KBM-7 (cell line): Measurements from ENCODE around the gene RETREG1.
"Not testable (repeated sequence)": the region's sequence is repeated elsewhere in the genome, so short reads cannot be mapped to it uniquely, and the experiment has no call there.

ENCODE experiments used
- DNase-seq: peaks from one replicate; pipeline ENCODE4 v3.0.0-alpha.2; 2015
- in situ Hi-C: fragments of 300-500 bp; cut with MboI; formaldehyde crosslinking; loops from 2 replicates; pipeline ENCODE4 v1.14.3; 2020; ENCODE audit warnings: low sequenced_read_pairs, low pct_unique_long_range_greater_than_20kb, mixed read lengths

Gene RETREG1

DNA sequence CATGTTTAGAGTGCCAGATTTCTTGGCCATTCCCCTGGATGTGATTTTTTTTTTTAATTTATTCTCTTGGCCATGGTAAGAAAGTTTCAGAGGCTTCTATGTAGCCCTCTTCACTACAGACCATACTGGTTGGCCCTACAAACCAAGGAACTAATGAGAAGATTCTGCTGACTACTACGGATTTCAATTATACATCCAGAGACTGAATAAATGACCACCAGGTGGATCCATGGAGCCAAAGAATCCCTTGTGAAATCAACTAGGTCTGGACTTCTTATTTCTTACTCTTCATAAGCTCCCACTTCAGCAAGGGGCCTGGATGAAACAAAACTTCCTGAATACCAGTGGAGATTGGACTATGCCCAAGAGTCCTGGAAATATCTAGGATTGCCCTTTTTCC, 178.8 kb downstream of the RETREG1 start:
- in situ Hi-C loops: no loop called here
- DNase-seq: no peak

DNA sequence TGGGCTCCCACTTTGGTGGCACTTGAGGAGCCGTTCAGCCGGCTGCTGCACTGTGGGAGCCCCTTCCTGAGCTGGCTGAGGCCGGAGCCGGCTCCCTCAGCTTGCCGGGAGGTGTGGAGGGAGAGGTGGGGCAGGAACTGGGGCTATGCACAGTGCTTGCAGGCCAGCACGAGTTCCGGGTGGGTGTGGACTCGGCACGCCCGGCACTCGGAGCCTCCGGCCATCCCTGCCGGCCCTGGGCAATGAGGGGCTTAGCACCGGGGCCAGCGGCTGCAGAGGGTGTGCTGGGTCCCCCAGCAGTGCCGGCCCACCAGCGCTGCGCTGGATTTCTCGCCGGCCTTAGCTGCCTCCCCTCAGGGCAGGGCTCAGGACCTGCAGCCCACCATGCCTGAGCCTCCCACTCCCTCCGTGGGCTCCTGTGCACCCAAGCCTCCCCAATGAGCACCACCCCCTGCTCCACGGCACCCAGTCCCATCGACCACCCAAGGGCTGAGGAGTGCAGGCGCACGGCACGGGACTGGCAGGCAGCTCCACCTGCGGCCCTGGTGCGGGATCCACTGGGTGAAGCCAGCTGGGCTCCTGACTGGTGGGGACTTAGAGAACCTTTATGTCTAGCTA, 180.6 kb downstream of the RETREG1 start:
- in situ Hi-C loops, DNase-seq: not testable (repeated sequence)

GRCh38 chr5:16431490-16431889, 185.3 kb downstream of the RETREG1 start:
- in situ Hi-C loops: no loop called here
- DNase-seq: no peak

DNA sequence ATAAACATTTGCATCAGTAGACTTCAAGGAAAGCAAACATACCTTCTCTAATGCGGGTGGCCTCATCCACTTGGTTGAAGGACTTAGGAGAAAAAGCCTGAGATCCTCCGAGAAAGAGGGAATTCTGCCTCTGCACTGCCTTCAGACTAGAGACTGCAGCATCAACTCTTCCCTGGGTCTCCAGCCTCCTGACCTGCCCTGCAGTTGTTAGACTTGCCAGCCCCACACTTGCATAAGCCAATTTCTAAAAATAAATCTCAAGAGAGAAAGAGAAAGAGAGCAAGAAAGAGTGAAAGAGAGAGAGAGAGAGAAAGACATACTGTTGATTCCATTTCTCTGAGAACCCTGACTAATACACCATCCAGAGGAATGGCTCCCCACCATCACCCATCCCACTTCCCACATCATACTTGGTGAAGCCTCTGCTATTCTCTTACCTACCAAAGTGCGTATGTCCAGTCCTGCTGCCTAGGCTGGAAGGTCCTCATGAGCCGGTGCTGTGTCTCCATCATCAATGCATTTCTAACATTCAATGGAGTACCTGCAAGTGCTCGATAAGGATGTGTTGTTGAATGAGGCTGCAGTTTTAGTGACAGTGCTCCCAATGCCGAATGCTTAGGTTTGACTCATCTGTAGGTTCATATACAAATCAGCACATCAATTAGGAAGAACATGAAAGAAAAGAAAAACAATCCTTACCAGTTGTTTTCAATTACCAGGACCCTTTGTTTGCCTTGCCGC, 186.3 kb downstream of the RETREG1 start:
- no peak for DNase-seq
- in situ Hi-C loops: no loop called here

- in situ Hi-C loops: no loop called here
- DNase-seq: no peak
These were observed 188.4 kb downstream of the RETREG1 start for GRCh38 chr5:16428359-16428758.

- in situ Hi-C loops: no loop called here
- DNase-seq: no peak
These were observed 189.2 kb downstream of the RETREG1 start for GRCh38 chr5:16427587-16427986.
